HEK293 (cell line): ENCODE data around the gene NFXL1.

Experiments
- CTCF ChIA-PET: fragments of 350-600 bp; formaldehyde crosslinking; extraction: SDS; loops from one replicate; lab custom pipeline; 2021; ENCODE audit warnings: antibody characterized with exemption; lab: Yijun Ruan, JAX
- POLR2A ChIA-PET: fragments of 300-600 bp; formaldehyde crosslinking; extraction: SDS; loops from one replicate; lab custom pipeline; 2020; ENCODE audit warnings: antibody characterized with exemption, inconsistent platforms; lab: Yijun Ruan, JAX
- H3K27ac ChIP-seq: fragments of 200-500 bp; sonication (Bioruptor generic); 2 replicates; pipeline ENCODE4 v1.5.1; 2014; ENCODE audit warnings: low read depth, low read length, control low read depth, inconsistent platforms; ENCODE audit errors: extremely low read depth
- H3K36me3 ChIP-seq, 2 experiments: fragments of 200-500 bp in 1 of 2; sonication (Bioruptor generic) in 1 of 2; 1 replicate in 1 of 2; 2 replicates in 1 of 2; pipeline ENCODE4 v1.5.1; 2014 to 2017; ENCODE audit warnings: inconsistent platforms in 2 of 2, low read length in 2 of 2; ENCODE audit not compliant: control insufficient read depth in 2 of 2, insufficient read depth in 1 of 2
- H3K4me1 ChIP-seq: fragments of 200-500 bp; sonication (Bioruptor generic); 2 replicates; pipeline ENCODE4 v1.5.1; 2014; ENCODE audit warnings: mild to moderate bottlenecking, low read length, inconsistent platforms; ENCODE audit not compliant: control insufficient read depth, insufficient read depth
- H3K4me3 ChIP-seq: 2 replicates; pipeline ENCODE4 v1.5.1; 2011; ENCODE audit warnings: low read depth, mild to moderate bottlenecking, control low read depth, low read length, moderate library complexity
- H3K9me3 ChIP-seq: fragments of 200-500 bp; sonication (Bioruptor generic); 2 replicates; pipeline ENCODE4 v1.5.1; 2014; ENCODE audit warnings: low read depth, low read length, inconsistent platforms; ENCODE audit not compliant: control insufficient read depth, insufficient read depth
- FEZF1 ChIP-seq: fragments of 450-650 bp; formaldehyde crosslinking; IDR thresholded peaks from 2 replicates; pipeline ENCODE4 v1.5.1; 2016; ENCODE audit warnings: missing biosample characterization, missing genetic modification characterization
- GLI4 ChIP-seq: fragments of 450-650 bp; formaldehyde crosslinking; IDR thresholded peaks from 2 replicates; pipeline ENCODE4 v1.5.1; 2016; ENCODE audit warnings: missing biosample characterization, missing genetic modification characterization
- GLIS1 ChIP-seq: fragments of 450-650 bp; formaldehyde crosslinking; IDR thresholded peaks from 2 replicates; pipeline ENCODE4 v1.5.1; 2016; ENCODE audit warnings: missing biosample characterization, missing genetic modification characterization
- HOXA7 ChIP-seq: sonication (generic); formaldehyde crosslinking; IDR thresholded peaks from 2 replicates; pipeline ENCODE4 v1.8.1; 2022; ENCODE audit warnings: missing genetic modification reagents, borderline replicate concordance
- KLF7 ChIP-seq: fragments of 450-650 bp; formaldehyde crosslinking; IDR thresholded peaks from 2 replicates; pipeline ENCODE4 v1.5.1; 2016; ENCODE audit warnings: missing biosample characterization, missing genetic modification characterization, borderline replicate concordance
- MYNN ChIP-seq: fragments of 450-650 bp; formaldehyde crosslinking; IDR thresholded peaks from 2 replicates; pipeline ENCODE4 v1.5.1; 2016; ENCODE audit warnings: missing biosample characterization, missing genetic modification characterization, borderline replicate concordance
- OVOL3 ChIP-seq: fragments of 450-650 bp; formaldehyde crosslinking; IDR thresholded peaks from 2 replicates; pipeline ENCODE4 v1.5.1; 2016; ENCODE audit warnings: missing biosample characterization, missing genetic modification characterization
- PRDM4 ChIP-seq: fragments of 450-650 bp; formaldehyde crosslinking; IDR thresholded peaks from 2 replicates; pipeline ENCODE4 v1.5.1; 2017; ENCODE audit warnings: missing biosample characterization, missing genetic modification characterization
- ZBTB10 ChIP-seq: fragments of 450-650 bp; formaldehyde crosslinking; IDR thresholded peaks from 2 replicates; pipeline ENCODE4 v1.5.1; 2016; ENCODE audit warnings: missing biosample characterization, missing genetic modification characterization
- ZBTB11 ChIP-seq: fragments of 450-650 bp; formaldehyde crosslinking; conservative IDR thresholded peaks from 2 replicates; pipeline ENCODE4 v1.5.1; 2016; ENCODE audit warnings: low read depth, missing biosample characterization, missing genetic modification characterization
- ZBTB21 ChIP-seq: fragments of 450-650 bp; formaldehyde crosslinking; IDR thresholded peaks from 2 replicates; pipeline ENCODE4 v1.5.1; 2017; ENCODE audit warnings: missing biosample characterization, missing genetic modification characterization
- ZFP3 ChIP-seq: fragments of 450-650 bp; formaldehyde crosslinking; IDR thresholded peaks from 2 replicates; pipeline ENCODE4 v1.5.1; 2016; ENCODE audit warnings: low read depth, missing biosample characterization, missing genetic modification characterization
- ZFP41 ChIP-seq: fragments of 450-650 bp; formaldehyde crosslinking; IDR thresholded peaks from 2 replicates; pipeline ENCODE4 v1.5.1; 2016; ENCODE audit warnings: missing biosample characterization, missing genetic modification characterization, borderline replicate concordance
- ZNF112 ChIP-seq: fragments of 450-650 bp; formaldehyde crosslinking; IDR thresholded peaks from 2 replicates; pipeline ENCODE4 v1.5.0; 2017; ENCODE audit warnings: missing biosample characterization, missing genetic modification characterization
- ZNF132 ChIP-seq: fragments of 450-650 bp; formaldehyde crosslinking; IDR thresholded peaks from 2 replicates; pipeline ENCODE4 v1.5.1; 2017; ENCODE audit warnings: missing biosample characterization, missing genetic modification characterization, borderline replicate concordance
- ZNF184 ChIP-seq: fragments of 450-650 bp; IDR thresholded peaks from 2 replicates; pipeline ENCODE4 v1.5.1; 2018; ENCODE audit warnings: missing biosample characterization, mild to moderate bottlenecking, missing genetic modification characterization
- ZNF202 ChIP-seq: fragments of 450-650 bp; formaldehyde crosslinking; IDR thresholded peaks from 2 replicates; pipeline ENCODE4 v1.5.1; 2016; ENCODE audit warnings: missing biosample characterization, missing genetic modification characterization, borderline replicate concordance
- ZNF214 ChIP-seq: fragments of 450-650 bp; formaldehyde crosslinking; IDR thresholded peaks from 2 replicates; pipeline ENCODE4 v1.5.1; 2017; ENCODE audit warnings: missing biosample characterization, mild to moderate bottlenecking, missing genetic modification characterization, borderline replicate concordance
- ZNF223 ChIP-seq: fragments of 450-650 bp; formaldehyde crosslinking; IDR thresholded peaks from 2 replicates; pipeline ENCODE4 v1.5.1; 2016; ENCODE audit warnings: missing biosample characterization, missing genetic modification characterization
- ZNF239 ChIP-seq: fragments of 450-650 bp; formaldehyde crosslinking; IDR thresholded peaks from 2 replicates; pipeline ENCODE4 v1.5.1; 2016; ENCODE audit warnings: missing biosample characterization, missing genetic modification characterization
- ZNF394 ChIP-seq: fragments of 450-650 bp; formaldehyde crosslinking; IDR thresholded peaks from 2 replicates; pipeline ENCODE4 v1.5.1; 2016; ENCODE audit warnings: missing biosample characterization, missing genetic modification characterization, mild to moderate bottlenecking, moderate library complexity, borderline replicate concordance
- ZNF473 ChIP-seq: fragments of 450-650 bp; formaldehyde crosslinking; IDR thresholded peaks from 2 replicates; pipeline ENCODE4 v1.5.1; 2017; ENCODE audit warnings: missing biosample characterization, missing genetic modification characterization
- ZNF488 ChIP-seq: fragments of 450-650 bp; formaldehyde crosslinking; IDR thresholded peaks from 2 replicates; pipeline ENCODE4 v1.5.1; 2016; ENCODE audit warnings: missing biosample characterization, missing genetic modification characterization
- ZNF529 ChIP-seq: fragments of 450-650 bp; formaldehyde crosslinking; IDR thresholded peaks from 2 replicates; pipeline ENCODE4 v1.5.1; 2017; ENCODE audit warnings: missing genetic modification characterization, missing biosample characterization; ENCODE audit not compliant: insufficient replicate concordance
- ZNF549 ChIP-seq: fragments of 450-650 bp; IDR thresholded peaks from 2 replicates; pipeline ENCODE4 v1.5.1; 2018; ENCODE audit warnings: missing biosample characterization, missing genetic modification characterization, mild to moderate bottlenecking, inconsistent platforms, moderate library complexity
- ZNF585B ChIP-seq: fragments of 450-650 bp; formaldehyde crosslinking; IDR thresholded peaks from 2 replicates; pipeline ENCODE4 v1.5.1; 2016; ENCODE audit warnings: missing biosample characterization, missing genetic modification characterization
- ZNF660 ChIP-seq: fragments of 450-650 bp; IDR thresholded peaks from 2 replicates; pipeline ENCODE4 v1.5.1; 2018; ENCODE audit warnings: missing biosample characterization, mild to moderate bottlenecking, missing genetic modification characterization
- ZNF707 ChIP-seq: fragments of 450-650 bp; formaldehyde crosslinking; IDR thresholded peaks from 2 replicates; pipeline ENCODE4 v1.5.1; 2016; ENCODE audit warnings: missing biosample characterization, missing genetic modification characterization

NFXL1 gene

GRCh38 chr4:47819178-47819577 lies 95.2 kb downstream of the NFXL1 start:
- Histone ChIP-seq H3K4me1 (no peaks in the 10 kb centered on the region), H3K27ac (no peak overlapping the region), H3K4me3 (no peak overlapping the region), H3K9me3 (no peaks in the 10 kb centered on the region), H3K36me3 (no peaks in the 10 kb centered on the region)
- TF ChIP-seq ZFP41 (tag by site-specific recombination): no peak
- TF ChIP-seq ZNF660 (tag by site-specific recombination): no peak
- TF ChIP-seq ZNF707 (tag by site-specific recombination): no peak
- TF ChIP-seq PRDM4 (tag by site-specific recombination): no peak
- TF ChIP-seq ZNF214 (tag by site-specific recombination): no peak
- no peak for TF ChIP-seq MYNN (tag by site-specific recombination)
- no peak for TF ChIP-seq ZNF585B (tag by site-specific recombination)
- no peak for TF ChIP-seq FEZF1 (tag by site-specific recombination)
- TF ChIP-seq ZNF488 (tag by site-specific recombination): no peak
- no peak for TF ChIP-seq ZNF239 (tag by site-specific recombination)
- TF ChIP-seq ZNF549 (tag by site-specific recombination): no peak
- TF ChIP-seq ZNF223 (tag by site-specific recombination): no peak
- no peak for TF ChIP-seq ZNF529 (tag by site-specific recombination)
- TF ChIP-seq GLI4: no peak
- TF ChIP-seq OVOL3 (tag by site-specific recombination): no peak
- TF ChIP-seq ZNF473: no peak
- no peak for TF ChIP-seq ZBTB10 (tag by site-specific recombination)
- no peak for TF ChIP-seq ZNF112 (tag by site-specific recombination)
- no peak for TF ChIP-seq ZNF394
- CTCF ChIA-PET: interaction anchor here (0.6 kb wide), 1 partner anchor 1177 kb away, joined by 3 read pairs; no protein-coding TSS in a partner anchor
- POLR2A ChIA-PET: interaction anchor here (0.6 kb wide), 1 partner anchor 11 kb away, joined by 3 read pairs; no protein-coding TSS in a partner anchor

GRCh38 chr4:47817275-47817674 lies 97.1 kb downstream of the NFXL1 start:
- CTCF ChIA-PET: interaction anchor here (0.7 to 1.1 kb wide), 2 partner anchors 278 to 681 kb away, joined by 3 read pairs; no protein-coding TSS in a partner anchor
- Histone ChIP-seq H3K4me3 (no peak overlapping the region), H3K4me1 (no peaks in the 10 kb centered on the region), H3K9me3 (no peaks in the 10 kb centered on the region), H3K27ac (no peak overlapping the region), H3K36me3 (no peaks in the 10 kb centered on the region)
- POLR2A ChIA-PET: no interaction called here
- TF ChIP-seq ZBTB21 (tag by site-specific recombination) (no peak), ZNF202 (no peak), ZNF184 (tag by site-specific recombination) (no peak), ZBTB11 (tag by site-specific recombination) (no peak), KLF7 (tag by site-specific recombination) (no peak), ZNF707 (tag by site-specific recombination) (no peak), GLIS1 (tag by site-specific recombination) (no peak), ZFP3 (tag by site-specific recombination) (no peak), HOXA7 (CRISPR knock-in tag) (no peak), ZNF132 (tag by site-specific recombination) (no peak)
